NCI-H1694 treated with DMSO at 0.1 percent for 48 hours (cell line): ENCODE data around the gene TBC1D5.
"Not testable (repeated sequence)": the region's sequence is repeated elsewhere in the genome, so short reads cannot be mapped to it uniquely, and the experiment has no call there.

Experiments used
- DNase-seq: peaks from one replicate; lab custom pipeline; 2025; lab: John Stamatoyannopoulos, UW

TBC1D5 gene

GRCh38 chr3:17645074-17645698, 97.2 kb downstream of the TBC1D5 start:
- DNase-seq = peak; percentile 29

DNA sequence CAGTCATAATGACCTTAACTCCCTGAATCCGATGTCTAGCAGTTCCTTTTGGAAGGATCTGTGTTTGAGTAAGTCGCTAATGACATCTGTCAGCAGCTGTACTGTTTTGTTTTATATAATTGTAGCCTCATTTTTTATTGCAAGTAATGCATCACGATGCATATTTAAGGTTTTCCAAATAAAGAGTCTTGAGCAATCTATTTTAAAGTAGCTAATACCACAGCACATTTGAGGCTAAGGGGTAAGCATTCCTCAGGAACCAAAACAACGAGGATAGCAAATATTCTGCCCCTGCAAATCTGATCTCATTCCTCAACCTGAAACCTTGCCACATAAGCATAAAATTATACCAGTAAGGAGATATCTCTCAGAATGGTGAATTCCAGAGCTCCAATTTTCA, 98.7 kb downstream of the TBC1D5 start:
- DNase-seq = no peak

- no peak for DNase-seq
Observed at GRCh38 chr3:17642474-17642873, 100.0 kb downstream of the TBC1D5 start.

- no peak for DNase-seq
Observed at GRCh38 chr3:17640466-17640865, 102.0 kb downstream of the TBC1D5 start.

DNA sequence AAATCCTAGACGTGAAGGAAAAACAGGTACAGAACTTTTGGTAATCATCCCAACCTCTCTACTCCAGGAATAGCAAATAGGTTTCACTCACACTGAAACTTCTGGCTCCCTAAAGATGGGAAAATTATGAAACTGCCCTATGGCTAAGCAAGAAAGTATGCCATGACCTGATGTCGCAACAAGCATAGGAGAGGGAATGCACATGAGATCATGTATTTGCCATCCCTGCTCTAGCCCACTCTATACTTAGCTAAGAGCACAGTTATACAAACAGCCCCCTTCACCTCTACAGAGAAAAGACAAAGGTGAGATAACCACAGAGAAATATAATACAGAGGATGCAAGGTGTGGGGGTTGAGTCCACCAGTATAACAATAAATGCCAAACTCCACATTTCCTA, 102.7 kb downstream of the TBC1D5 start:
- DNase-seq = no peak

GRCh38 chr3:17639257-17639656, 103.2 kb downstream of the TBC1D5 start:
- no peak for DNase-seq

- no peak for DNase-seq
Observed at GRCh38 chr3:17638356-17638755, 104.1 kb downstream of the TBC1D5 start.

DNA sequence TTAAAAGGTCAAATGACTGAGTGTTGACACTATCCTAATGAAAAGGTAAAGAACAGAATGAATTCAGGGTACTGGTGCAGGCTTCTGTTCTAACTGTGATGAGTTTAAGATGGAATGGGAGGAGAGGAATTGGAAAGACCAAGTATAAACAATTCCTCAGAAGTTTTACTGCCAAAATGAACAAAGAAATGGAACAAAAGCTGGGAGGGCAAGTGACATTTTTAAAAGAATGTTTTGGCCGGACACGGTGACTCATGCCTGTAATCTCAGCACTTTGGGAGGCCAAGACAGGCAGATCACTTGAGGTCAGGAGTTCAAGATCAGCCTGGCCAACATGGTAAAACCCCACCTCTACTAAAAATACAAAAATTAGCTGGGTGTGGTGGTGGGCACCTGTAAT, 106.8 kb downstream of the TBC1D5 start:
- not testable (repeated sequence) for DNase-seq

GRCh38 chr3:17634964-17635363, 107.5 kb downstream of the TBC1D5 start:
- DNase-seq = no peak

DNA sequence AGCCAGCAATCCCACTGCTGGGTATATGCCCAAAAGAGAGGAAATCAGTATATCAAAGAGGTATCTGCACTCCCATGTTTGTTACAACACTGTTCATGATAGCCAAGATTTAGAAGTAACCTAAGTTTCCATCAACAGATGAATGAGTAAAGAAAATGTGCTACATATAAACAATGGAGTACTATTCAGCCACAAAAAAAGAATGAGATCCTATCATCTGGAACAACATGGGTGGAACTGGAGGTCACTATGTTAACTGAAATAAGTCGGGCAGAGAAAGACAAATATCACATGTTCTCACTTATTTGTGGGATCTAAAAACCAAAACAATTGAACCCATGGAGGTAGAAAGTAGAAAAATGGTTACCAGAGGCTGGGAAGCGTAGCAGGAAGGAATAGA, 108.2 kb downstream of the TBC1D5 start:
- no peak for DNase-seq

GRCh38 chr3:17632401-17633100, 109.9 kb downstream of the TBC1D5 start:
- no peak for DNase-seq

DNA sequence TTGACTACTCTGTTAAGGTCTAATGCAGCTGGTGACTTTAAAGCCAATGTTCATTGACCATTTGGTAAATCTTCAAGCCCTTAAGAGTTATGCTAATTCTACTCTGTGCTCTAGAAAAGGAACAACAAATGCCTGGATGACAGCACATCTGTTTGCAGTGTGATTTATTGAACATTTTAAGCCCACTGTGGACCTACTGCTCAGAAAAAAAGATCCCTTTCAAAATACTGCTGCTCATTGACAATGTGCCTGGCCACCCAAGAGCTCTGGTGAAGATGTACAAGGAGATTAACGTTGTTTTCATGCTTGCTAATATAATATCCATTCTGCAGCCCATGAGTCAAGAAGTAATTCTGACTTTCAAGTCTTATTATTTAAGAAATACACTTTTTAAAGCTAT, 110.8 kb downstream of the TBC1D5 start:
- no peak for DNase-seq

DNA sequence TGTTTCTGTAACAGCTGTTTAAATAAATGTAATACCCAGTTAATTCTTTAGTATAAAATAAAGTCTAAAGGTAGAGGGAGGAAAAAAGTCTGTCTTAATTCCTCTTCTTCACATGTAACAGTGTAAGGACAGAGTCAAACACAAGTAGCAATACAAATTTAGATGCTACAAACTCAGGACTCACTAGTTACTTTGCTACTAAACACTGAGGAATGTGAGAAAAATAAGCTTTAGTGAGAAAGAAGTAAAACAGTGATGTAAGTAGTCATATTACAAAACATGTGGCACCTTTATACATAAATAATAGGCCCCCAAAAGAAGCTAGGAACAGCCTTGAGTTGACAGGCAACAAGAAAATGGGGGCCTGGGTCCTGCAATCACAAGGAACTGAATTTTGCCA, 113.0 kb downstream of the TBC1D5 start:
- DNase-seq = no peak

DNA sequence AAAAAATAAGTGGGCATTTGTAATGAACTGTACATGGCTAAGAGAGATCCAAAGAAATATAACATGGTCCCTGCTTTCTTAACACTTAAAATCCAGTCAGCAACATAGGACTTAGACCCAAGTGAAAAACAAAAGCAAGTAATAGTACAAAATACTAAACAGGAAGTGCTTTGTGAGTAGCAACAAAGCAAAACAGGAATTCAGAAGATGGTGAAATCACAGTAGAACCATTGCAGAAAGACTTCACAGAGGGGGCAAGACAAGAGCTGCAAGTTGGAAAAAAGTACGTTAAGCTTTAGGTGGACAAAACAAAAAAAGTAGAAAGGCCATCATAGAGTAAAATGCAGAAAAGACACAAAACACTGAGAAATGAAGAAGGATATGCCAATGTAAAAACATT, 116.0 kb downstream of the TBC1D5 start:
- no peak for DNase-seq

DNA sequence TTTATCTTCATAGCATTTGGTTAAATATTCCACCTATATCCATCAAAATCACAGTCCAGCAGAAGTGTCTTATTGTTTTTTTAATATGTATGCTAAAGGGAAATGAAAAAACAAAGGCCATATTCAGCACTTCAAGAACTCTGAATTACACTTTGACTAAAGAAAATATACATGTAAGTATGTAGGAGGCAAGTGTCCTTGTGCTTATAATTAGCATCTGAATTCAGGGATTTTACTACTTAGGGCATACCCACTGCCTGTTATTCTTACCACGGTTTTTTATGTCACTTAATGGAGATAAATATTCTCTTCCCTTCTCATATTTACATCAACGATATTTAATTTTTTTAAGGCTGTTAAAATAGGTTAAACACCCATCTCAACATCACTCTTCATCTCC, 117.3 kb downstream of the TBC1D5 start:
- no peak for DNase-seq

DNA sequence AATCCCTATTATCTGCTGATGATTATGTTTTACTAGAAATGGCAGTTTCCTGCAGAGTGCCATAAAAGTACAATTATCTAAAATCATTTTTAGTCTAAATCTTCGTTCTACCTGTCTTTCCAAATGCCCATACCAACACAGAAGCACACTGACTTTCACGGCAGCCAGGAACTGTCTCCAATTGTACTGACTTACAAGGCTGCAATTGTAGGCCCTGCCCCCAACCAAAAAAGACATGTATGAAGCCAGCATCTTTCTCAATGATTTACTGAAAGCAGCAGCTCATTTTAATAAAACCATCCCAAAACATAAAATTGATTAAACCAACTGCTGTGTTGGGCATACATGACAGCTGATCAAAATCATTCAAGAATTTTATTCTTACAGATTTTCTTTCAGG, 119.0 kb downstream of the TBC1D5 start:
- no peak for DNase-seq

GRCh38 chr3:17619968-17620367, 122.5 kb downstream of the TBC1D5 start:
- no peak for DNase-seq

- DNase-seq = not testable (repeated sequence)
Observed at GRCh38 chr3:17613017-17613416, 129.4 kb downstream of the TBC1D5 start.

DNA sequence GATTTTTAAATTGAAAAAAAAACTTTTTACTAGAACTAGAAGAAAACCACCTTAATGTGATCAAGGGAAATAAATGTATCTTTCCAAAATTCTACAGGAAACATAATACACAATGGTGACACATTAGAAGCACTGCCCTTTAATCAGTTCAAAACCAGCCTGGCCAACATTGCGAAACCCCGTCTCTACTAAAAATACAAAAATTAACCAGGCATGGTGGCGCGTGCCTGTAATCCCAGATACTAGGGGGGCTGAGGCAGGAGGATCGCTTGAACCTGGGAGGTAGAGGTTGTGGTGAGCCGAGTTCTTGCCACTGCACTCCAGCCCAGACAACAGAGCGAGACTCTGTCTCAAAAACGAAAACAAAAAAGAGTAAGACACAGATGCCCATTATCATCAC, 134.5 kb downstream of the TBC1D5 start:
- no peak for DNase-seq

- DNase-seq = no peak
Observed at GRCh38 chr3:17605934-17606333, 136.5 kb downstream of the TBC1D5 start.

DNA sequence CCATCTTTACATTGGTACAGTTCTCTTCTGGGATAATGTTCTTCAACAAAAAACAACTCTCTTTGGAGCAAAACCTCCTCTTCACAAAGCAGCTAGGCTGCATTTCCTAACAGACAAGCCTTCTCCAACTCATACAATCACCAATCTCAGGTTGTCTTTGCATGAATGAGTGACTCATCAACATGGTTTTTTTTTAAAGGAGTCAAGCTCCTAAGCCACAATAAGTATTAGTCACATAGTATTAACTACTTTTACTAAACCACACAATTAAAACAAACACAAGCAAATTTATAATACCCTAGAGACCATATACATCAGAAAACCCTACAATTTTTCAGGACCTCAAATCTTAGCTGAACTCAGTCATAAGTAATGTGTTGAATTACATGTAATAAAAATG, 137.4 kb downstream of the TBC1D5 start:
- DNase-seq = no peak

- DNase-seq = no peak
Observed at GRCh38 chr3:17602126-17602525, 140.3 kb downstream of the TBC1D5 start.

- DNase-seq = no peak
Observed at GRCh38 chr3:17592956-17593355, 149.5 kb downstream of the TBC1D5 start.

DNA sequence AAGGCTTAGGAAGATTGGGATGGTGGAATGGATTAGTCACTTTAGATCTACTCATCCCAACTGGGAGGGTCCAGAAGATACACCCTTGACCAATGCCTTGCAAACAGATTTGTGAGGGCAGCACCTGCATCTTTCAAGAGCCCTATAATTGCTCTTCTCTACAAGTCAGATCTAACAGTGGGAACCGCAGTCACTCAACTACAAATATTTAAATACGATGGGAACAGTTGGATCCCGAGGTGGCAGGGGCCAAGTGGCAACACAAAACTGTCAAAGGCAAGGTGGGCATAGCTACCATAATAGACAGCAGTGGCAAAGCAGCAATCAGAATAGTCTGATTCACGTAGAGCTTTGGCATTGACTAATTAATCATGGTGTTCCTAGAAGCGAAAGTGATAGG, 152.0 kb downstream of the TBC1D5 start:
- no peak for DNase-seq
